Measurements from ENCODE around the gene SLPI.

The SLPI gene

DNA sequence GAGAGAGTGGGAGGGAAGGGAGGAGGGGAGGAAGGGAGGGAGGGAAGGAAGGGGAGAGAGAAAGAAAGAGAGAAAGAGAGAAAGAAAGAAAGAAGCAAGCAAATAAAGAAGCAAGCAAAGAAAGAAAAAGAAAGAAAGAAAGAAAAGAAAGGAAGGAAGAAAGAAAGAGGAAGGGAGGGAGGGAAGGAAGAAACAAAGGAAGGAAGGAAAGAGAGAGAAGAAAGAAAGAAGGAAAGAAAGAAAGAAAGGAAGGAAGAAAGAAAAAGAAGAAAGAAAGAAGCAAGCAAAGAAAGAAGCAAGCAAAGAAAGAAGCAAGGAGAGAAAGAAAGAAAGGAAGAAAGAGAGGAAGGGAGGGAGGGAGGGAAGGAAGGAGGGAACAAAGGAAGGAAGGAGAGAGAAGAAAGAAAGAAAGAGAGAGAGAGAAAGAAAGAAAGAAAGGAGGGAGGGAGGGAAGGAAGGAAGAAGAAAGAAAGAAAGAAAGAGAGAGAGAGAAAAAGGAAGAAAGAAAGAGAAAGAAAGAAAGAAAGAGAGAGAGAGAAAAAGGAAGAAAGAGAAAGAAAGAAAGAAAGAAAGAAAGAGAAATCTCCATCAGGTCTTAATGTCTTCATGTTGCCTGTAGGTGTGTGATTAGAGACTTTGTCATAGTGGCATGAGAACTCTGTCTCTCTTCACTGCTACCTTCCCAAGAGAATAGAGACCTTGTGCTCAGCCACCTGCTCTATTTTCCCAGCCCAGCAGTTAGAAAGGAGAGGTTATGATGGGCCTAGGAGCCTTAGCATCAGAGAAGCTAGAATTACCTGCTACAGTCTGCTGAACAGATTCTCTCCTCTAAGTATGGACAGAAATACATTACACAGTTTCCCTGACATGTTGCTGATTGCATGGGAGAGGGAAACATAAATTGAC is 42.5 kb downstream of the SLPI start:
- no peak for DNase-seq

GRCh38 chr20:45209924-45210323 is 44.4 kb downstream of the SLPI start:
- DNase-seq = no peak

- DNase-seq = no peak
Measured at GRCh38 chr20:45206725-45207124, 47.6 kb downstream of the SLPI start, which contains the start of gene SEMG1. Gene SEMG1, plus strand, starts transcription at chr20:45207033. Its CDS starts 21 bp downstream, at chr20:45207054.
